HT1080 (cell line): ENCODE results near the gene RITA1. TPM values are rescaled to one million over a fixed set of nuclear protein-coding genes. Genes with fewer than 3 reads are reported as not detected.
"Not testable (repeated sequence)": the region's sequence is repeated elsewhere in the genome, so short reads cannot be mapped to it uniquely, and the experiment has no call there.

Source experiments
- DNase-seq: peaks from one replicate; pipeline ENCODE4 v3.0.0-alpha.2; 2015; ENCODE audit warnings: low read depth
- total RNA-seq: library from RNA; depleted of rRNA; stranded (reverse); fragments of >200 nt; shearing (Covaris generic); gene quantifications from 2 replicates; pipeline ENCODE4 v1.2.3, GENCODE V29; 2014

The RITA1 gene
- total RNA-seq, 1 experiment from 2014 or later, result 58.8 TPM

GRCh38 chr12:113201187-113202177, 16.0 kb downstream of the RITA1 start:
- no peak for DNase-seq

DNA sequence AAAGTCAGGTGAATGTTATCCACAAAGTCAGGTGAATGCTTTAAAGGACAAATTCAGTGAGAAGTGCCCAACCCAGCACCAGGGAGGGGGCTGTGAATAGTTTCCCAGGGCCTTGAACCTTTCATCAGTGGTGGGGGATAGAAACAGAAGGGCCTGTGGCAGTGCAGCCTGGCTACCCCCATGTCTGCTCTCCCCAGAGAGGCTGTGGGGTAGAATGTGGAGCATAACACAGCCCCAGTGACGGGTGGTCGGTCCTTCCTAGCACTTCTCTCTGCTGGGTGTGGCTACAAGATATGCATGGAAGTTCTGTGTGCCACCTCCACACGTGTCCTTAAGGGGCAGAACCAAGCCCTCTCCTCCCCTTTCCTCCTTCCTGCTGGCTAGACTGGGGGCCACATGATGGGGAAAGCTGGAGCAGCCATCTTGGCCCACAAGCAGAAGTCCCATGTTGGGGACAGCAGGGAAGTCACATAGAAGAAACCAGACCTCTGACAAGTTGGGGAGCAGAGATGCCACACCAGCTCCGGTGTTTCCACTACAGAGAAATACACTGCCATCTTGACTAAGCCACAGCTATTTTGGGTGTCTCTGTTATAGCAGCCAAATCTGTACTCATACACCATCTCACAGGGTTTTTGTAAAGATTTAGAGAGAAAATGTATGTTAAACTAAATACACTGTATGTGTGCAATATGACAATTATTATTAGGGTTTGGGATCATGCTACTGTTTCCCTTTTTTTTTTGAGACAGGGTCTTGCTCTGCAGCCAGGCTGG, 17.0 kb downstream of the RITA1 start:
- no peak for DNase-seq

DNA sequence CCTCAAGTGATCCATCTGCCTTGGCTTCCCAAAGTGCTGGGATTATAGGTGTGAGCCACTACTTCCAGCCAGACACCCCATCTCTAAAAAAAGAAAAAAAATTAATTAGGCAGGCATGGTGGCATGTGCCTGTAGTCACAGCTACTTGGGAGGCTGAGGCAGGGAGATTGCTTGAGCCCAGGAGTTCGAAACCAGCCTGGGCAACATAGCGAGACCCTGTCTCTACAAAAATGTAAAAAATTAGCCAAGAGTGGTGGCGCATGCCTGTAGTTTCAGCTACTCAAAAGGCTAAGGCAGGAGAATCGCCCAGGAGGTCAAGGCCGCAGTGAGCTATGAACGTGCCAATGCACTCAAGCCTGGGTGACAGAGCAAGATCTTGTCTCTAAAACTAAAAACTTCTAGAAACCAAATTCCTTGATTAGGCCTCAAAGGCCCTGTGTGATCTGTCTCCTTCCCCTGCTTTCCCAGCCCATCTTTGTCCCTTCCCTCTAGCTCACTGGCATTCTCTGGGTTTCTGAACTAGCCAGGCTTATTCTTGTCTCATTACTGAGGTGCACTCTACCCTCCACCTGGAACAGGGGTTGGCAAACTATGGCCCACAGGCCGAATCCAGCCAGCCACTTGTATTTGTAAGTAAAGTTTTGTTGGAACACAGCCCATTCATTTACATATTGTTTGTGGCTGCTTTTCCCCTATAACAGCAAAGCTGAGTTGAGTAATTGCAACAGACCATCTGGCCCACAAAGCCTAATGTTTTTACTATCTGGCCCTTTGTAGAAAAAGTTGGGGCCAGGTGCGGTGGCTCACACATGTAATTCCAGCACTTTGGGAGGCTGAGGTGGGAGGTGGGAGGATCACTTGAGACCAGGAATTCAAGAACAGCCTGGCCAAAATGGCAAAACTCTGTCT, 18.6 kb downstream of the RITA1 start:
- no peak for DNase-seq

- no peak for DNase-seq
Observed at GRCh38 chr12:113204804-113205203, 19.3 kb downstream of the RITA1 start.

GRCh38 chr12:113206802-113207201, 21.3 kb downstream of the RITA1 start:
- not testable (repeated sequence) for DNase-seq

GRCh38 chr12:113207613-113208040, 22.1 kb downstream of the RITA1 start:
- DNase-seq, result peak; percentile 37

DNA sequence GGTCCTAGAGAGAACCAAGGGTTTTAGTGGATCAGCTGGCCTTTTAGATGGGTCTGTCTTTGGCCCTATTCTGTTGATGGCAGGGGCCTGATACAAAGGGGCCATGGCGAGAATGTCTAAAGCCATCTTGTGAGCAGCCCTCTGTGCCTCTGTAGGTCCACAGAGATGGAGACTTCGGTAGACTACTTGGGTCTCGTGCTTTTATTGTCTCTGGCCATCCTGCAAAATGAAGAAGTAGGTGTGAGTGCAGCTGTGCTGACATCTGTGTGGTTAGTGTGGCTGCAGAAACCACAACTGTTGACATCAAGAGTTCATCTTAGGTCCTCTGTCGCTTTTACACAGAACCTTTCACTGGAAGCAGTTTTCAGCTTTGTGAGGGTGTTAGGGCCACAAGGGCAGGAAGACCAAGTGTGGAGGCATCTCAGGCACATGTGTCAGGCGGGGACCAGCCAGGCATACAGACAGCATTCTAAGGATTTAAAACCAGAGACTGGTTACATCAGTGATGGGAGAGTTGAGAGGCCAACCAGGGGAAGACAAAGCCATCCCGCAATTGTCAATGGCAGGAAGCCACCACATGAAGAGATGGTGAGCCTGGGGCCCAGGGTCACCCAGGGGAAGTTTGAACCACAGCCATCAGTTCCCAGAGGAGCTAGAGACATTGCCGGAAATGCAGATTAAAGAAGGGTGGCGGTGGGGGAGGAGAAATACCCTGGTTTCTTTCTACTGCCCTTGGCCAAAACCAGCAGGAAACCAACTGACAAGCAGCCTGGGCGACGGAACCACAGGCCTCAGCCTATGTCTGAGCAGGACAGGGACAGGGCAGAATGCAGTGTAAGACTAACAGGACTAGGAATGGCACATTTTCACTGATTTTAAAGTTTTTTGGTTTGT, 22.8 kb downstream of the RITA1 start:
- no peak for DNase-seq

DNA sequence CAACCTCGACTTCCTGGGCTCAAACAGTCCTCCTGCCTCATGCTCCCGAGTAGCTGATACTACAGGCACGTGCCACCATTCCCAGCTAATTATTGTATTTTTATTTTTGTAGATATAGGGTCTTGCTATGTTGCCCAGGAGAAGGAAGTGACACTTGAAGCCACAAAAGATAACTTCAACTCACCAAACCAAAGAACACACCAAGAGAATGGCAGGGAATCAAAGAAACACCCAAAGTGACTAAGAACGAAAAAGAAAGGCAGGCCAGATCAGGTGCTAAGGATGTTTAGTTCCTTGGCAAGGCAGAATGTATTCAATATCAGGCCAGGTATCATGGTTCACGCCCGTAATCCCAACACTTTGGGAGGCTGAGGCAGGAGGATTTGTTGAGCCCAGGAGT, 25.6 kb downstream of the RITA1 start:
- DNase-seq, result no peak

DNA sequence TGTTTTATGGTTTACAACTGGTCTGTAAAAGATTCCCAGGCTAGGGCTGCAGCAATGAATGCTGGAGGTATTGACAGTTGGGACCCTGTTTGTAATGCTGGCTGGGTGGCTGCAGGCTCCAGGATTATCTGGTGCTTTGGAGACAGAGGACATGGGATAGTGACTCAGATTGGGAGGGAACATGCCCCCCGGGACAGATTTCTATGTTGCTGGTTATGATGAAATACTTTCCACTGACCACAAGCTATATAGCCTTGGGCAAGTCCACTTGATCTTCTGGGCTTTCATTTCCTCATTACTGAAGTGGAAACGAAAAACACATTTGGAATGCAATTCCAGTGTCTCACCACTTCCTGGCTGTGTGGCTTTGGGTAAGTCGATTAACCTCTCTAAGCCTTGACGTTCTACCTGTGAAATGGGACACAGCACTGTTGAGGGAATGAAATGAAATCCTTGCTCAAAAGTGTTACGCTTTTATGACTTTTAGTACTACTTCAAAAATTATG, 29.4 kb downstream of the RITA1 start:
- peak; percentile 99 for DNase-seq

DNA sequence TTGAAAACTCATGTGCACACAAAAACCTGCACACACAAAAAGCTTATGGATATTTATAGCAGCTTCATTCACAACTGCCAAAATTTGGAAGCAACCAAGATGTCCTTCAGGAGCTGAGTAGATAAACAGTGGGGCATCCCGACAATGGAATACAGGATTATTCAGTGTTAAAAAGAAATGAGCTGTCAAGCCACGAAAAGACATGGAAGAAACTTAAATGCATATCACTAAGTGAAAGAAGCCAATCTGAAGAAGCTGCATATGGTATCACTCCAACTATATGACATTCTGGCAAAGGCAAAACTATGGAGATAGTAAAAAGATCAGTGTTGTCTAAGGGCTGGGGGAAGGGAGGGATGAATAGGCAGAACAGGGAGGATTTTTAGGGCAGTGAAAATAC, 30.5 kb downstream of the RITA1 start:
- no peak for DNase-seq

DNA sequence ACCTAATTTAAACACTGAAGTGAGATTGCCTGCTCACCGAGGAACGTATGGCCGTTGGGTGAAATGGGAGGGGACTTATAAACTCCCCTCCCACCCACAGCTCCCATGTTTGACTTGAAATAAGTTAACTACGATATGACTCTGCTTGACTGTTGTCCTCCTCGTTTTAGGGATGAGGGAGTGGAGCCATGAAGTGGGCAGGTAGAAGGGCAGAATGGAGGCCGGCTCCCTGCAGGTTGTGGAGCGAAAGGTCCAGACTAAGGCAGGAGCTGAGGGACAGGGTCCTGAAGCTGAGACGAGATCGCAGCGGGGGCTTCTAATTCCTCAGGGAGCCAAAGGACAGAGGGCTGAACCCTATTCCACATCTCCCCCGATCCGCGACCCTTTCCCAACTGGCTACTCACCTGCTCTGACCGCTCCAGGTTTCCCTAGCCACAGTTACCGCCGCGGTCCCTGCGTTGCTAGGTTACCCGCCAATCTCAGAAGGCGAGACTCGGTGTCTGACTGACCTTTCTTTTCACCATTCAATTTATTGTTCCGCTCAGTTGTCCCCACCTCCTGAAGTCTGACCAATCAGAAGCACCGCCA, 35.2 kb downstream of the RITA1 start:
- DNase-seq, result no peak

GRCh38 chr12:113221181-113221996, 35.9 kb downstream of the RITA1 start, which contains the start of gene TPCN1:
Gene TPCN1, plus strand, starts transcription at chr12:113221464. Its CDS starts 5,389 bp downstream, at chr12:113226853.
- peak; percentile 100 for DNase-seq

GRCh38 chr12:113221997-113222729, 36.6 kb downstream of the RITA1 start:
- DNase-seq, result peak; percentile 43

GRCh38 chr12:113222730-113223531, 37.4 kb downstream of the RITA1 start:
- peak; percentile 91 for DNase-seq

DNA sequence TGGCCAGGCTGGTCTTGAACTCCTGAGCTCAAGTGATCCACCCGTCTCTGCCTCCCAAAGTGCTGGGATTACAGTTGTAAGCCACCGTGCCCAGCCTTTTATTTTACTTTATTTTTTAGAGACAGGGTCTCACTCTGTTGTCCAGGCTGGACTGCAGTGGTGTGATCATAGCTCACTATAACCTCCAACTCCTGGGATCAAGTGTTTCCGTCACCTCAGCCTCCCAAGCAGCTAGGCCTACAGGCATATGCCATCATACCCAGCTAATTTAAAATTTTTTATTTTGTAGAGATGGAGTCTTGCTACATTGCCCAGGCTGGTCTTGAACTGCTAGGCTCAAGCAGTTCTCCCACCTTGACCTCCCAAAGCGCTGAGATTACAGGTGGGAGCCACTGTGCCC, 39.4 kb downstream of the RITA1 start:
- no peak for DNase-seq

DNA sequence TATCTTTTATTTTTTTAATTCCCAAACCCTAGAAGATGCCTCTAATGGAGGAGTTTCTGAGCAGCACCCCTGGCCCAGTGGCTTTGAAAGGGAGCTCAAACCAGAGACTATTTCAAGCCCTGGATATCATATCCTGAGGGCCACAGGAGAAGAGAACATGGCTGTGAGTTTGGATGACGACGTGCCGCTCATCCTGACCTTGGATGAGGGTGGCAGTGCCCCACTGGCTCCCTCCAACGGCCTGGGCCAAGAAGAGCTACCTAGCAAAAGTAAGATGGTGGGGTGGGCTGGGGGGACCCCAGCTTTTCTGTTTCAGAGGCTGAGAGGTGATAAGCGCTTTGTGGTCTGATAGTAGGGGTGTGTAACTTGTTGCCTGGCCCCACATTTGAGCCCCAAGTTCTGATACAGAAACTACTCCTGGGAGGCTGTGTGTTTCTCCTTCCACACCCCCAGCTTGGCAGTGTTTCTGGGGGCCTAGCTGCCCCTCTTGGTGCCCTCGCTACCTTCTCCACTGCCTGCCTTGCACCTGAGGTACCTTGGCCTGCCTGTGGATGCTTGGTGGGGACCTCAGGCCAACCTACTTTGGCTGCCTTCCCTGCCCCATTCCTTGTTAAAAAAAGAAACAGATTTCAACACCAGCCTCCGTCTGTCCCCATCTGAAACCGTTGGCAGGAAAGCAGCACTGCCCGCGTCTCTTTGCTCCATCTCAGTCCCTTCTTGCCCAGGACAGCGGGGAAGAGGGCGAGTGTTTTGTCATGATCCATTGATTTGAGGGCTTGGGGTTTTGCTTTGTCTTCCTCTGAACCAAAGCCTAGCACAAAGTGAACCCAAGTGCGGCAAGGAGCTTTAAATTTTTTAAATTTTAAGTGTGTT, 41.4 kb downstream of the RITA1 start:
- no peak for DNase-seq
